Gastrocnemius medialis (tissue), 4 donors: ENCODE measurements around the gene TNFSF18.

Experiments
- POLR2A ChIP-seq, 2 donors: fragments of 450-650 bp; IDR thresholded peaks; one replicate each; pipeline ENCODE4 v1.6.1; 2017; ENCODE audit warnings: antibody characterized with exemption in 2 of 2, mild to moderate bottlenecking in 2 of 2, moderate library complexity in 2 of 2
- TF ChIP-seq, protein P1 (sequence below), 5 experiments: fragments of 450-650 bp in 3 of 5; fragments of 200-600 bp in 2 of 5; sonication (generic) in 2 of 5; IDR thresholded peaks in 4 of 5; conservative IDR thresholded peaks in 1 of 5; 1 replicate in 4 of 5; 2 replicates in 1 of 5; pipeline ENCODE4 v1.5.1; 2016 to 2019; ENCODE audit warnings: antibody characterized with exemption in 5 of 5, mild to moderate bottlenecking in 3 of 5, moderate library complexity in 3 of 5

DNA sequence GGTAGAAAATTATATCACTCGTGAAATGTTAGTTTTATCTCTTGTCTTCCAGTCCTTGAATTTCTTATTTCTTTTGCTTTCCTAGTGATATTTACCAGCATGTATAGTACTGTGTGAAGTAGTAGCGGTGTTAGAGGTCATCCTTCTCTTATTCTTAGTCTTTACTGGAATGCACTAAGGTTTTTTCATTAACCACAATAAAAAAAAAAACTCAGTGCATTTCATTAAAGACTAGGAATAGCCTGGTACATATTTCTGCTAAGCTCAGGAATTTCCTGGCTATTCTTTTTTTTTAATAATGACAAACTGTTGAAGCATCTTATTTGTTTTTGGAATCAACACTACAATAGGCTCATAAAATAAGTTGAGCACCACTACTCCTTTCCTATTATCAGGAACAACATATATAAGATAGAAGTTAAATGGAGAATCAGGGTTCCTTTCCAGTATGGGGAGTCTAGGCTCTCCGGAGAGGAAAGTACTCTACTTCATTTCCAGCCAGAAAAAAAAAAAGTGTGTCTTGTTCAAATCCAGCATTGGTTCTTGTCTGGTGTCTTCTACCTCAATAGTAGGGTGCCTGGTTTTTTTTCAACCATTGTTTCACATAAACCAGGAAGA is 60.0 kb downstream of the TNFSF18 start:
- TF ChIP-seq, protein P1, sequence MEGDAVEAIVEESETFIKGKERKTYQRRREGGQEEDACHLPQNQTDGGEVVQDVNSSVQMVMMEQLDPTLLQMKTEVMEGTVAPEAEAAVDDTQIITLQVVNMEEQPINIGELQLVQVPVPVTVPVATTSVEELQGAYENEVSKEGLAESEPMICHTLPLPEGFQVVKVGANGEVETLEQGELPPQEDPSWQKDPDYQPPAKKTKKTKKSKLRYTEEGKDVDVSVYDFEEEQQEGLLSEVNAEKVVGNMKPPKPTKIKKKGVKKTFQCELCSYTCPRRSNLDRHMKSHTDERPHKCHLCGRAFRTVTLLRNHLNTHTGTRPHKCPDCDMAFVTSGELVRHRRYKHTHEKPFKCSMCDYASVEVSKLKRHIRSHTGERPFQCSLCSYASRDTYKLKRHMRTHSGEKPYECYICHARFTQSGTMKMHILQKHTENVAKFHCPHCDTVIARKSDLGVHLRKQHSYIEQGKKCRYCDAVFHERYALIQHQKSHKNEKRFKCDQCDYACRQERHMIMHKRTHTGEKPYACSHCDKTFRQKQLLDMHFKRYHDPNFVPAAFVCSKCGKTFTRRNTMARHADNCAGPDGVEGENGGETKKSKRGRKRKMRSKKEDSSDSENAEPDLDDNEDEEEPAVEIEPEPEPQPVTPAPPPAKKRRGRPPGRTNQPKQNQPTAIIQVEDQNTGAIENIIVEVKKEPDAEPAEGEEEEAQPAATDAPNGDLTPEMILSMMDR (IDR thresholded peaks at IDR 0.05 in 4 of 5, conservative IDR thresholded peaks at IDR 0.05 in 1 of 5): no peak
- TF ChIP-seq POLR2A (IDR thresholded peaks at IDR 0.05): no peak
